ENCODE data around the gene SH3RF1.

SH3RF1 gene

GRCh38 chr4:169266661-169267060 lies 4.1 kb downstream of the SH3RF1 start:
- DNase-seq (ENCODE audit: low read depth): no peak
- H3K4me3 ChIP-seq (ENCODE audit: low read depth, low read length): no peak overlapping the region
- no peak for TF ChIP-seq CTCF (IDR thresholded peaks at IDR 0.05; ENCODE audit: insufficient read depth, low read depth, low read length, missing control alignments)

DNA sequence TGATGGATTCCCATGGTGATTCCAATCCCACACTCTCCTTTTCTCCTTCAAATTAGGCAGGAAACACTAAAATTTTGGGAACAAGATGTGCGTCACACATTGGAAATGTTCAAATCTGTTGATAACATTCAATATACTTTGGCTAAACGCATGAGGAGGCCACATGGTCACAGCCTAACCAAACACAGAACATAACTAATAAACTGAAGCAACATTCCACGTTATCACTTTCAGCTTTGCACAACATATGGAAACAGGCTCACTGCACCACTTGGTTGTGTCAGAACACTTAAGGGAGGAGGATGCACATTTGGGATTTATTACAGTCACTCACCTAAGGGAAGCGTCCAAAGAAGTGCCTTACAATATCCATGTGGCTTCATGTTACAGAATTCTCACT lies 4.7 kb downstream of the SH3RF1 start:
- DNase-seq (ENCODE audit: low read depth): no peak
- no peak overlapping the region for H3K4me3 ChIP-seq (ENCODE audit: low read depth, low read length)
- TF ChIP-seq CTCF (IDR thresholded peaks at IDR 0.05; ENCODE audit: insufficient read depth, low read depth, low read length, missing control alignments): no peak

DNA sequence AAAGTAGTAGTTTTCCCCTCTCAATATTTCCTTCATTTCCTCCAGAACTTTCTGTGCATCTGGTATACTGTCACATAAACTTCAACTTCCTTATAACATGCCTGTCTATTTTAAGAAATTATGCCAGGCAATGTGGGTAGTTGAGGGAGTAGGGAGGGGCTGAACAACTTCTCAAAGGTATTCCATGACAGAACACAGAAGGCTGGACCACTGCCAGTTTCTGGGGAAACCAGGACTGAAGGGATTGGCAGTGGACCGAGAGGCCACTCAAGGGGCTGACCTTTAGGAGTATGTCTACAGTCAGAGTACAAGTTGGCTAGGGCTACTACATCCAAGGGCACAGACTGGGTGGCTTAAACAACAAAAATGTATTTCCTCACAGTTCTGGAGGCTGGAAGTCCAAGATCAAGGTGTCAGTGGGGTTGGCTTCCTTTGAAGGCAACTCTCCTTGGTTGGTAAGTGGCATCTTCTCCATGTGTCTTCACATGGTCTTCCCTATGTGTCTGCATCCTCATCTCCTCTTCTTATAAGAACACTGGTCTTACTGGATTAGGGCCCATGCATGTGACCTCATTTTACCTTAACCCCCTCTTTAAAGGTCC lies 6.9 kb downstream of the SH3RF1 start:
- no peak overlapping the region for H3K4me3 ChIP-seq (ENCODE audit: low read depth, low read length)
- no peak for DNase-seq (ENCODE audit: low read depth)
- TF ChIP-seq CTCF (IDR thresholded peaks at IDR 0.05; ENCODE audit: insufficient read depth, low read depth, low read length, missing control alignments): no peak

- DNase-seq (ENCODE audit: low read depth): no peak
- no peak for TF ChIP-seq CTCF (IDR thresholded peaks at IDR 0.05; ENCODE audit: insufficient read depth, low read depth, low read length, missing control alignments)
- H3K4me3 ChIP-seq (ENCODE audit: low read depth, low read length): no peak overlapping the region
Measured at GRCh38 chr4:169260217-169260866, 10.4 kb downstream of the SH3RF1 start.

- no peak overlapping the region for H3K4me3 ChIP-seq (ENCODE audit: low read depth, low read length)
- no peak for DNase-seq (ENCODE audit: low read depth)
- no peak for TF ChIP-seq CTCF (IDR thresholded peaks at IDR 0.05; ENCODE audit: insufficient read depth, low read depth, low read length, missing control alignments)
Measured at GRCh38 chr4:169259271-169259670, 11.5 kb downstream of the SH3RF1 start.

GRCh38 chr4:169258141-169258540 lies 12.6 kb downstream of the SH3RF1 start:
- H3K4me3 ChIP-seq (ENCODE audit: low read depth, low read length): no peak overlapping the region
- TF ChIP-seq CTCF (IDR thresholded peaks at IDR 0.05; ENCODE audit: insufficient read depth, low read depth, low read length, missing control alignments): no peak
- no peak for DNase-seq (ENCODE audit: low read depth)

Measured in GM12865 (cell line).